LNCaP clone FGC (cell line): ENCODE results near the gene TTLL10.

Experiments
- DNase-seq: peaks from one replicate; pipeline ENCODE4 v3.0.0-alpha.2; 2011; ENCODE audit warnings: low read depth
- H3K4me3 ChIP-seq: 2 replicates; pipeline ENCODE4 v1.5.1; 2011; ENCODE audit warnings: mild to moderate bottlenecking, low read depth, low read length, control low read depth
- CTCF ChIP-seq: IDR thresholded peaks from 2 replicates; pipeline ENCODE4 v1.5.1; 2012; ENCODE audit warnings: mild to moderate bottlenecking; ENCODE audit not compliant: control insufficient read depth, insufficient read depth; ENCODE audit errors: extremely low read depth

TTLL10 gene

GRCh38 chr1:1168451-1169411, 4.9 kb upstream of the TTLL10 start:
- no peak for DNase-seq
- no peak for TF ChIP-seq CTCF
- no peak overlapping the region for H3K4me3 ChIP-seq

GRCh38 chr1:1169429-1170214, 4.1 kb upstream of the TTLL10 start:
- no peak overlapping the region for H3K4me3 ChIP-seq
- no peak for TF ChIP-seq CTCF
- DNase-seq: no peak

- no peak overlapping the region for H3K4me3 ChIP-seq
- DNase-seq: no peak
- TF ChIP-seq CTCF: no peak
Observed at GRCh38 chr1:1170215-1171091, 3.2 kb upstream of the TTLL10 start.

GRCh38 chr1:1171161-1171545, 2.5 kb upstream of the TTLL10 start:
- DNase-seq: no peak
- H3K4me3 ChIP-seq: no peak overlapping the region
- TF ChIP-seq CTCF: no peak

- no peak for TF ChIP-seq CTCF
- no peak for DNase-seq
Observed at GRCh38 chr1:1171546-1172340, 1.9 kb upstream of the TTLL10 start.

More at GRCh38 chr1:1171546-1172340, 1.9 kb upstream of the TTLL10 start:
- H3K4me3 ChIP-seq: no peak overlapping the region
